HL-60 (cell line): ENCODE measurements around the gene LRRC42.

Source experiments
- DNase-seq, 2 experiments: peaks; one replicate each; pipeline ENCODE4 v3.0.0-alpha.2; 2010 to 2020; ENCODE audit warnings: low read depth in 1 of 2, low spot score in 1 of 2
- H3K27ac ChIP-seq: fragments of 250-450 bp; sonication (Bioruptor Pico); replicated peaks from 2 replicates; pipeline ENCODE4 v1.5.1; 2020; ENCODE audit warnings: mild to moderate bottlenecking, moderate library complexity
- H3K27me3 ChIP-seq: fragments of 250-450 bp; sonication (Bioruptor Pico); 2 replicates; pipeline ENCODE4 v1.5.1; 2021; ENCODE audit warnings: mild to moderate bottlenecking, moderate library complexity; ENCODE audit not compliant: insufficient read depth, poor library complexity, severe bottlenecking
- H3K4me3 ChIP-seq: replicated peaks from 2 replicates; pipeline ENCODE4 v1.5.1; 2011; ENCODE audit warnings: mild to moderate bottlenecking, control low read depth, low read length; ENCODE audit not compliant: insufficient read depth
- GABPA ChIP-seq: IDR thresholded peaks from 2 replicates; pipeline ENCODE4 v1.6.1; 2012; ENCODE audit warnings: low read depth
- POLR2AphosphoS5 ChIP-seq: IDR thresholded peaks from 2 replicates; pipeline ENCODE4 v1.6.1; 2012; ENCODE audit warnings: low read depth
- SPI1 ChIP-seq: IDR thresholded peaks from 2 replicates; pipeline ENCODE4 v1.6.1; 2012; ENCODE audit warnings: low read depth, mild to moderate bottlenecking, borderline replicate concordance
- TF ChIP-seq, protein P1 (sequence below): IDR thresholded peaks from 2 replicates; pipeline ENCODE4 v1.6.1; 2012; ENCODE audit warnings: low read depth; ENCODE audit not compliant: insufficient replicate concordance
- TF ChIP-seq, protein P2 (sequence below): IDR thresholded peaks from one replicate; pipeline ENCODE4 v1.5.1; 2011; ENCODE audit warnings: low read length, control low read depth, inconsistent platforms; ENCODE audit not compliant: insufficient read depth

The LRRC42 gene

DNA sequence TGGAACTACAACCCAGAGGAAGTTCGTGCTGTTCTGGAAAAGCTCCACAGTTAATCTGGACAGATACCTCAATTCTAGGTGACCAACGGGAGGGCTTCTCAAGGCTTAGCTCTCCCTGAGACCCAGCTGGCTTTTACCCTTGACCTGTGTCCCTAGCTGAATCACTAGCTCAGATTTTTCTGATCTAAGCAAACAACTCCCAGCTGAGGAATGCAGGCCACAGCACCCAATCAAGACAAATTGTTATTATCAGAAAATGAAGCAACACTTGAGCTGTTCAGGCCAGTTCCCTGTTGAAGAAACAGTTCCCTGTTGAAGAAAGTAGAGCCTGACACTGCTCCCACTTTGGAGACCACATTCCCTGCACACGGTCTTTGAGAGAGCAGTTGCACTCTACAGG lies 36.2 kb upstream of the LRRC42 start:
- no peak overlapping the region for H3K4me3 ChIP-seq
- TF ChIP-seq GABPA (no peak), POLR2AphosphoS5 (no peak), SPI1 (no peak)
- TF ChIP-seq, protein P1, sequence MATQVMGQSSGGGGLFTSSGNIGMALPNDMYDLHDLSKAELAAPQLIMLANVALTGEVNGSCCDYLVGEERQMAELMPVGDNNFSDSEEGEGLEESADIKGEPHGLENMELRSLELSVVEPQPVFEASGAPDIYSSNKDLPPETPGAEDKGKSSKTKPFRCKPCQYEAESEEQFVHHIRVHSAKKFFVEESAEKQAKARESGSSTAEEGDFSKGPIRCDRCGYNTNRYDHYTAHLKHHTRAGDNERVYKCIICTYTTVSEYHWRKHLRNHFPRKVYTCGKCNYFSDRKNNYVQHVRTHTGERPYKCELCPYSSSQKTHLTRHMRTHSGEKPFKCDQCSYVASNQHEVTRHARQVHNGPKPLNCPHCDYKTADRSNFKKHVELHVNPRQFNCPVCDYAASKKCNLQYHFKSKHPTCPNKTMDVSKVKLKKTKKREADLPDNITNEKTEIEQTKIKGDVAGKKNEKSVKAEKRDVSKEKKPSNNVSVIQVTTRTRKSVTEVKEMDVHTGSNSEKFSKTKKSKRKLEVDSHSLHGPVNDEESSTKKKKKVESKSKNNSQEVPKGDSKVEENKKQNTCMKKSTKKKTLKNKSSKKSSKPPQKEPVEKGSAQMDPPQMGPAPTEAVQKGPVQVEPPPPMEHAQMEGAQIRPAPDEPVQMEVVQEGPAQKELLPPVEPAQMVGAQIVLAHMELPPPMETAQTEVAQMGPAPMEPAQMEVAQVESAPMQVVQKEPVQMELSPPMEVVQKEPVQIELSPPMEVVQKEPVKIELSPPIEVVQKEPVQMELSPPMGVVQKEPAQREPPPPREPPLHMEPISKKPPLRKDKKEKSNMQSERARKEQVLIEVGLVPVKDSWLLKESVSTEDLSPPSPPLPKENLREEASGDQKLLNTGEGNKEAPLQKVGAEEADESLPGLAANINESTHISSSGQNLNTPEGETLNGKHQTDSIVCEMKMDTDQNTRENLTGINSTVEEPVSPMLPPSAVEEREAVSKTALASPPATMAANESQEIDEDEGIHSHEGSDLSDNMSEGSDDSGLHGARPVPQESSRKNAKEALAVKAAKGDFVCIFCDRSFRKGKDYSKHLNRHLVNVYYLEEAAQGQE = no peak
- DNase-seq = no peak
- H3K27ac ChIP-seq = no peak overlapping the region
- H3K27me3 ChIP-seq = no peaks in the 10 kb centered on the region

DNA sequence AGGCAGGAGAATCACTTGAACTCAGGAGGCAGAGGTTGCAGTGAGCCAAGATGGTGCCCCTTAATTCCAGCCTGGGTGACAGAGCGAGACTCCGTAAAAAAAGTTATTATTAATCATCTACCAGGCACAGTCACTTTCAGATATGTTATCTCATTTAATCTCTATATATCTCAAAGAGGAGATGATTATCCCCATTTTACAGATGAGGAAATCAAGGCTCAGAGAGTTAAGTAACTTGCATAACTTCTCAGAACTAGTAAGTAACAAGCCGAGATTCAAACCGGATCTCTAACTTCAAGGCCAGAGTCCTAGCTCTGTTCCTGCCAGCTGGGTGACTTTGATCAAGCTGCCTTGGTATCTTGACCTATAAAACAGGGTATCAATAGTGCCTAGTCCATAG lies 34.7 kb upstream of the LRRC42 start:
- no peak overlapping the region for H3K27ac ChIP-seq
- DNase-seq = no peak
- no peak overlapping the region for H3K4me3 ChIP-seq
- TF ChIP-seq SPI1 (no peak), POLR2AphosphoS5 (no peak), GABPA (no peak)
- TF ChIP-seq, protein P2, sequence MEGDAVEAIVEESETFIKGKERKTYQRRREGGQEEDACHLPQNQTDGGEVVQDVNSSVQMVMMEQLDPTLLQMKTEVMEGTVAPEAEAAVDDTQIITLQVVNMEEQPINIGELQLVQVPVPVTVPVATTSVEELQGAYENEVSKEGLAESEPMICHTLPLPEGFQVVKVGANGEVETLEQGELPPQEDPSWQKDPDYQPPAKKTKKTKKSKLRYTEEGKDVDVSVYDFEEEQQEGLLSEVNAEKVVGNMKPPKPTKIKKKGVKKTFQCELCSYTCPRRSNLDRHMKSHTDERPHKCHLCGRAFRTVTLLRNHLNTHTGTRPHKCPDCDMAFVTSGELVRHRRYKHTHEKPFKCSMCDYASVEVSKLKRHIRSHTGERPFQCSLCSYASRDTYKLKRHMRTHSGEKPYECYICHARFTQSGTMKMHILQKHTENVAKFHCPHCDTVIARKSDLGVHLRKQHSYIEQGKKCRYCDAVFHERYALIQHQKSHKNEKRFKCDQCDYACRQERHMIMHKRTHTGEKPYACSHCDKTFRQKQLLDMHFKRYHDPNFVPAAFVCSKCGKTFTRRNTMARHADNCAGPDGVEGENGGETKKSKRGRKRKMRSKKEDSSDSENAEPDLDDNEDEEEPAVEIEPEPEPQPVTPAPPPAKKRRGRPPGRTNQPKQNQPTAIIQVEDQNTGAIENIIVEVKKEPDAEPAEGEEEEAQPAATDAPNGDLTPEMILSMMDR = no peak
- TF ChIP-seq, protein P1 = no peak
- H3K27me3 ChIP-seq = no peaks in the 10 kb centered on the region

DNA sequence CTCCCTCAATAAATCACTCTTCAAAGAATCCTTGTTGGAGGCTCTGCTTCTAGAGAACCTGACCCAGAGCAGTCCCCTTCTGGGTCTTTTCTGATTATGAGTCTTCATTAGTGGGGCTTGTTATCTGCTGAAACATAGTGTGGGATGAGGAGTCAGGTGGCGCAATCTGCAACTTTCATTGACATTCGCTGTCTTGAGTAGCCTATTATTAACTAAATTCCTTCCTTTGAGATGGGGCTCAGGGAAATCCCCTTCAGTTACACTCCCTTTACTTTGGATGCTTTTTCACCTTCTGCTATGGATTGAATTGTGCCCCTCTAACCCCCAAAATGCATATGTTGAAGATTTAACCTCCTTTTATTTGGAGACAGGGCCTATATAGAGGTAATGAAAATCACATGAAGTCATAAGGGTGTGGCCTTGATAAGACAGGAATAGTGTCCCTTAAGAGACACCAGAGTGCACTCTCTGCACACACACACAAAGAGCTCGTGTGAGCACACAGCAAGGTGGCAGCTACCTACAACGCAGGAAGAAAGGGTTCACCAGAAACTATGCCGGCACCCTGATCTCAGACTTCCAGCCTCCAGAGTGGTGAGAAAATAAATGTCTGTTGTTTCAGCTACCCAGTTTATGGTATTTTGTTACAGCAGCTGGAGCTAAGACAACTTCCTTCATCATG lies 32.7 kb upstream of the LRRC42 start:
- TF ChIP-seq, protein P2 = no peak
- TF ChIP-seq POLR2AphosphoS5 (no peak), SPI1 (no peak), GABPA (no peak)
- TF ChIP-seq, protein P1 = no peak
- Histone ChIP-seq H3K4me3 (no peak overlapping the region), H3K27ac (no peak overlapping the region), H3K27me3 (no peaks in the 10 kb centered on the region)
- no peak for DNase-seq
